Endothelial cell of umbilical vein (primary cell): ENCODE data around the gene ERCC6L. TPM values are rescaled to one million over a fixed set of nuclear protein-coding genes. Genes with fewer than 3 reads are reported as not detected.

Source experiments
- BruUV-seq: library from RNA; stranded (reverse); fragments of 400-500 nt; replicated peaks from 2 replicates; lab custom pipeline; 2021; lab: Mats Ljungman, UMichigan
- CTCF ChIA-PET: fragments of 300-600, 350-600 bp; sonication (Branson Sonifier 250); formaldehyde crosslinking; loops from one replicate; lab custom pipeline; 2021; ENCODE audit warnings: antibody characterized with exemption, inconsistent platforms; lab: Charles Lee
- POLR2A ChIA-PET: fragments of 300-600, 350-600 bp; sonication (Branson Sonifier 250); formaldehyde crosslinking; loops from one replicate; lab custom pipeline; 2021; ENCODE audit warnings: antibody characterized with exemption, inconsistent platforms; lab: Charles Lee
- DNase-seq: peaks from one replicate; pipeline ENCODE4 v3.0.0-alpha.2; 2011; ENCODE audit warnings: low read depth, low spot score
- FAIRE-seq: peaks from 2 replicates; lab custom pipeline; 2011; peaks lifted over from hg19 to GRCh38; lab: Jason Lieb, UNC
- H2AFZ ChIP-seq: 2 replicates; pipeline ENCODE4 v1.6.0; 2012; ENCODE audit warnings: low read depth, low read length, control low read depth, inconsistent platforms
- H3K27ac ChIP-seq: 2 replicates; pipeline ENCODE4 v1.5.1; 2011; ENCODE audit warnings: low read depth, mild to moderate bottlenecking, control low read depth, low read length, moderate library complexity; ENCODE audit not compliant: insufficient read depth
- H3K27me3 ChIP-seq, 2 experiments: 2 replicates each; pipeline versions ENCODE4 v1.6.0 to v1.6.1; 2011; ENCODE audit warnings: low read length in 2 of 2, mixed read lengths in 1 of 2; ENCODE audit not compliant: control insufficient read depth in 2 of 2, insufficient read depth in 2 of 2
- H3K36me3 ChIP-seq, 2 experiments: 2 replicates in 1 of 2; 3 replicates in 1 of 2; pipeline ENCODE4 v1.5.1; 2011; ENCODE audit warnings: low read length in 2 of 2, mild to moderate bottlenecking in 1 of 2, moderate library complexity in 1 of 2; ENCODE audit not compliant: control insufficient read depth in 2 of 2, insufficient read depth in 2 of 2; ENCODE audit errors: extremely low read depth in 1 of 2
- H3K4me1 ChIP-seq: 3 replicates; pipeline ENCODE4 v1.5.1; 2011; ENCODE audit warnings: mild to moderate bottlenecking, low read length; ENCODE audit not compliant: control insufficient read depth, insufficient read depth; ENCODE audit errors: extremely low read depth
- H3K4me2 ChIP-seq: 2 replicates; pipeline ENCODE4 v1.6.1; 2011; ENCODE audit warnings: low read length, control low read depth, mixed read lengths; ENCODE audit not compliant: insufficient read depth
- H3K4me3 ChIP-seq, 3 experiments: fragments of 200-600 bp in 1 of 3; sonication (generic), shearing (Covaris generic) in 1 of 3; replicated peaks in 1 of 3; 2 replicates each; pipeline ENCODE4 v1.5.1; 2011 to 2016; ENCODE audit warnings: control low read depth in 3 of 3, low read length in 3 of 3, mild to moderate bottlenecking in 2 of 3, inconsistent platforms in 1 of 3, low read depth in 1 of 3, moderate library complexity in 1 of 3; ENCODE audit not compliant: insufficient read depth in 1 of 3
- H3K79me2 ChIP-seq: 2 replicates; pipeline ENCODE4 v1.6.0; 2012; ENCODE audit warnings: low read length, inconsistent platforms; ENCODE audit not compliant: control insufficient read depth, insufficient read depth
- H3K9ac ChIP-seq: replicated peaks from 2 replicates; pipeline ENCODE3; 2011; ENCODE audit warnings: low read length, control low read depth; ENCODE audit not compliant: insufficient read depth; ENCODE audit errors: extremely low read depth
- H3K9me1 ChIP-seq: replicated peaks from 3 replicates; pipeline ENCODE4 v1.6.0; 2011; ENCODE audit warnings: mild to moderate bottlenecking, low read length; ENCODE audit not compliant: control insufficient read depth, insufficient read depth; ENCODE audit errors: extremely low read depth
- H3K9me3 ChIP-seq: replicated peaks from 2 replicates; pipeline ENCODE4 v1.5.1; 2012; ENCODE audit warnings: low read length, inconsistent platforms; ENCODE audit not compliant: control insufficient read depth, insufficient read depth
- H4K20me1 ChIP-seq: replicated peaks from 2 replicates; pipeline ENCODE3; 2011; ENCODE audit warnings: mild to moderate bottlenecking, low read length; ENCODE audit not compliant: control insufficient read depth, insufficient read depth; ENCODE audit errors: extremely low read depth
- CTCF ChIP-seq, 2 donors: IDR thresholded peaks; 1 replicate in 1 of 2; 2 replicates in 1 of 2; pipeline ENCODE4 v1.5.1; 2011; ENCODE audit warnings: low read length in 2 of 2, mild to moderate bottlenecking in 2 of 2, moderate library complexity in 2 of 2, control low read depth in 1 of 2, inconsistent platforms in 1 of 2, low read depth in 1 of 2; ENCODE audit not compliant: insufficient read depth in 1 of 2; ENCODE audit errors: extremely low read depth in 1 of 2
- EZH2 ChIP-seq: IDR thresholded peaks from 2 replicates; pipeline ENCODE4 v1.6.1; 2012; ENCODE audit warnings: borderline replicate concordance, low read depth, mild to moderate bottlenecking, moderate library complexity, low read length, inconsistent platforms; ENCODE audit not compliant: severe bottlenecking
- FOS ChIP-seq: IDR thresholded peaks from 2 replicates; pipeline ENCODE4 v1.6.1; 2011; ENCODE audit warnings: mild to moderate bottlenecking, low read length, moderate library complexity, borderline replicate concordance; ENCODE audit not compliant: insufficient read depth
- GATA2 ChIP-seq: IDR thresholded peaks from 2 replicates; pipeline ENCODE4 v1.7.0; 2011; ENCODE audit warnings: low read depth, mild to moderate bottlenecking, moderate library complexity, mixed read lengths, low read length; ENCODE audit not compliant: insufficient read length, insufficient read depth
- JUN ChIP-seq: IDR thresholded peaks from 2 replicates; pipeline ENCODE4 v1.6.1; 2011; ENCODE audit warnings: borderline replicate concordance, low read depth; ENCODE audit not compliant: insufficient read length, insufficient read depth
- MAX ChIP-seq: IDR thresholded peaks from 2 replicates; pipeline ENCODE4 v1.6.1; 2011; ENCODE audit not compliant: insufficient read depth, insufficient read length
- MYC ChIP-seq: IDR thresholded peaks from one replicate; pipeline ENCODE4 v1.6.1; 2011; ENCODE audit warnings: mild to moderate bottlenecking, low read depth, low read length
- POLR2A ChIP-seq: IDR thresholded peaks from 2 replicates; pipeline ENCODE4 v1.6.1; 2012; ENCODE audit warnings: low read depth, mild to moderate bottlenecking, control low read depth, low read length
- POLR2AphosphoS5 ChIP-seq: IDR thresholded peaks from 2 replicates; pipeline ENCODE4 v1.6.1; 2012; ENCODE audit warnings: low read depth, mild to moderate bottlenecking, control low read depth, low read length, moderate library complexity; ENCODE audit not compliant: insufficient read depth
- dilution Hi-C: fragments of 300-500 bp; cut with MboI; formaldehyde crosslinking; loops from one replicate; pipeline ENCODE4 v1.15.0; 2019; ENCODE audit warnings: low sequenced_read_pairs; ENCODE audit not compliant: extremely low pct_ligation_motif_present
- intact Hi-C: fragments of 100-400 bp; cut with micrococcal nuclease; formaldehyde crosslinking; loops from one replicate; pipeline ENCODE4 v1.10.0; 2022
- polyA plus RNA-seq, 4 experiments: library from polyadenylated mRNA; depleted of rRNA in 3 of 4; stranded (reverse) in 3 of 4; unstranded in 1 of 4; fragments of >200 nt; gene quantifications; 2 replicates each; pipeline versions ENCODE4 v1.2.1 to v1.2.3, GENCODE V29; 2011 to 2012; ENCODE audit warnings: missing spikeins in 1 of 4
- total RNA-seq: library from RNA; stranded (reverse); gene quantifications from 2 replicates; pipeline ENCODE4 v1.2.3, GENCODE V29; 2021

ERCC6L gene
- total and polyA plus RNA-seq, 2 donors (not counting 3 experiments of a cell fraction or from before 2014, with no cell fraction given), result 0.92 to 6.7 TPM

- dilution Hi-C loops (no loop called here), intact Hi-C loops (loop anchor here (10.0 kb wide), 1 partner anchor 239 kb away; no protein-coding TSS in a partner anchor)
- H3K9me1 ChIP-seq, result no peaks in the 10 kb centered on the region
- H3K9me3 ChIP-seq, result no peaks in the 10 kb centered on the region
- H3K9ac ChIP-seq, result peak overlapping the region; percentile 9
- H3K27me3 ChIP-seq, result no peaks in the 10 kb centered on the region
- no peak overlapping the region for H3K4me3 ChIP-seq
- ChIA-PET POLR2A (interaction anchor here (1.3 kb wide), 1 partner anchor 33 kb away, joined by 7 read pairs; the partner anchor contains the start of gene RPS4X), CTCF (interaction anchor here (0.6 to 2.0 kb wide), 8 partner anchors 26 to 302 kb away, joined by 3 to 8 read pairs (median 4); partner anchors contain the start of gene RPS4X)
- DNase-seq (peak; percentile 74), FAIRE-seq (peak; percentile 96)
- H3K4me2 ChIP-seq, result no peak overlapping the region
- H3K27ac ChIP-seq, result peak overlapping the region; percentile 41
- TF ChIP-seq MAX, result no peak
- no peak for TF ChIP-seq EZH2
- peak; percentile 70 for TF ChIP-seq FOS
- peak; percentile 13 for TF ChIP-seq JUN
- H4K20me1 ChIP-seq, result no peaks in the 10 kb centered on the region
- H3K36me3 ChIP-seq, result no peaks in the 10 kb centered on the region
- BruUV-seq, result no TSS peak
- H2AFZ ChIP-seq, result peak overlapping the region; percentile 64
- peaks cover 16% of the 10 kb centered on the region for H3K4me1 ChIP-seq
- H3K79me2 ChIP-seq, result peaks cover 2% of the 10 kb centered on the region
Measured at GRCh38 chrX:72243472-72243871, 4.6 kb upstream of the ERCC6L start.

- FAIRE-seq, result no peak
Measured at GRCh38 chrX:72240976-72241375, 2.1 kb upstream of the ERCC6L start.

More at GRCh38 chrX:72240976-72241375, 2.1 kb upstream of the ERCC6L start:
- POLR2A ChIA-PET, result interaction anchor here (0.7 kb wide), 2 partner anchors 20 to 471 kb away, joined by 3 read pairs; no protein-coding TSS in a partner anchor
- intact Hi-C loops (loop anchor here (10.0 kb wide), 1 partner anchor 236 kb away; no protein-coding TSS in a partner anchor), dilution Hi-C loops (no loop called here)
- BruUV-seq, result no TSS peak
- Histone ChIP-seq H3K27me3 (no peaks in the 10 kb centered on the region), H3K4me3 (no peak overlapping the region), H3K9me1 (no peaks in the 10 kb centered on the region), H3K4me1 (peaks cover 10% of the 10 kb centered on the region), H3K79me2 (peaks cover 16% of the 10 kb centered on the region), H2AFZ (no peak overlapping the region), H3K27ac (no peak overlapping the region), H3K9ac (no peak overlapping the region), H4K20me1 (no peaks in the 10 kb centered on the region), H3K4me2 (no peak overlapping the region), H3K9me3 (no peaks in the 10 kb centered on the region), H3K36me3 (no peaks in the 10 kb centered on the region)
- CTCF ChIA-PET, result no interaction called here
- DNase-seq, result no peak
- TF ChIP-seq MAX, result no peak
- TF ChIP-seq FOS, result no peak
- TF ChIP-seq GATA2, result no peak
- no peak for TF ChIP-seq JUN
- TF ChIP-seq CTCF (IDR thresholded peaks at IDR 0.05; ENCODE audit: extremely low read depth in 1 of 2, insufficient read depth in 1 of 2, low read depth in 1 of 2, low read length in 2 of 2), result no peak
- TF ChIP-seq EZH2, result no peak
- no peak for TF ChIP-seq POLR2AphosphoS5
- no peak for TF ChIP-seq POLR2A
- TF ChIP-seq MYC, result no peak
